Measurements from ENCODE around the gene BMAL2.

DNA sequence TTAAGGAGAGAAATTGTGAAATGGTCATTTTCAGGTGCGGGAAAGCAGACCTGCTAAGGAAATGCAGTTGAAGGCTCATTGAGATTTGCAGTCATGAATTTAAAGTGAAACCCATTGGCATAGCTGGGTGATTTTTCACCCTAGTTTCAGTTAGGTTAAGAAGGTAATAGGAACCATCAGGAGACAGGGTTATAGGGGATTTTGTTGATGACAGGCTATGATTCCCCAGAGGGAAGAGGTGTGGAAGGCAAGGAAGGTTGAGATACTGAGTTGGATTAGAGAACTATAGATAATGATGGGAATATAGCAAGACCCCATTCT lies 22.7 kb upstream of the BMAL2 start:
- TF ChIP-seq ZNF317 (CRISPR knock-in tag; IDR thresholded peaks at IDR 0.05; ENCODE audit: borderline replicate concordance, low read depth) = no peak
- no peak for TF ChIP-seq CTCF (IDR thresholded peaks at IDR 0.05)
- TF ChIP-seq FOXK1 (CRISPR knock-in tag; IDR thresholded peaks at IDR 0.05) = no peak
- TF ChIP-seq KAT7 (CRISPR knock-in tag; IDR thresholded peaks at IDR 0.05; ENCODE audit: borderline replicate concordance) = no peak

All from WTC11 (cell line).